Thoracic aorta (tissue), 2 donors: ENCODE measurements around the gene NASP. TPM values are rescaled to one million over a fixed set of nuclear protein-coding genes. Genes with fewer than 3 reads are reported as not detected.
A peak's percentile ranks its signal among the peaks of the same experiment; 100 is the strongest.

ENCODE experiments used
- ATAC-seq: fragments of 150-250 bp; one replicate; pipeline ENCODE4 v1.8.0; 2017; ENCODE audit warnings: low read depth; ENCODE audit not compliant: insufficient number of reproducible peaks, low FRiP score
- DNase-seq: peaks from one replicate; pipeline ENCODE4 v3.0.0-alpha.2; 2020; ENCODE audit warnings: low spot score
- H3K27ac ChIP-seq, 2 donors: fragments of 200-600 bp; sonication (generic); 1 replicate in 1 of 2; 2 replicates in 1 of 2; pipeline ENCODE4 v1.5.1; 2016; ENCODE audit warnings: mild to moderate bottlenecking in 2 of 2, moderate library complexity in 2 of 2
- H3K27me3 ChIP-seq: fragments of 200-600 bp; sonication (generic); replicated peaks from 2 replicates; pipeline ENCODE4 v1.6.0; 2016; ENCODE audit warnings: mild to moderate bottlenecking; ENCODE audit not compliant: insufficient read depth
- H3K36me3 ChIP-seq: fragments of 200-600 bp; sonication (generic); one replicate; pipeline ENCODE4 v1.5.1; 2016
- H3K4me1 ChIP-seq, 2 donors: fragments of 200-600 bp; sonication (generic); 1 replicate in 1 of 2; 2 replicates in 1 of 2; pipeline versions ENCODE4 v1.5.1 to v1.6.0; 2016; ENCODE audit warnings: low read depth in 2 of 2, mild to moderate bottlenecking in 1 of 2; ENCODE audit not compliant: control insufficient read depth in 1 of 2
- H3K4me3 ChIP-seq: fragments of 200-600 bp; sonication (generic); 2 replicates; pipeline ENCODE4 v1.5.1; 2016; ENCODE audit warnings: mild to moderate bottlenecking
- H3K9me3 ChIP-seq: fragments of 200-600 bp; sonication (generic); 2 replicates; pipeline ENCODE4 v1.5.1; 2016
- CTCF ChIP-seq: fragments of 200-600 bp; sonication (generic); IDR thresholded peaks from one replicate; pipeline ENCODE4 v1.5.1; 2019; ENCODE audit warnings: antibody characterized with exemption
- total RNA-seq, 2 donors: library from RNA; depleted of rRNA; stranded (reverse); fragments of >200 nt; gene quantifications; one replicate each; pipeline versions ENCODE4 v1.1.0 to v1.2.3, GENCODE V29; 2016

Gene NASP
- total RNA-seq, 2 donors from 2014 or later, result 34.7 to 91.4 TPM

- ATAC-seq, result no peak
- Histone ChIP-seq H3K4me1 (peaks cover 0 to 10% of the 10 kb centered on the region in 2 donors), H3K4me3 (no peak overlapping the region), H3K36me3 (peaks cover 34% of the 10 kb centered on the region), H3K9me3 (no peaks in the 10 kb centered on the region), H3K27ac (peak overlapping the region in 1 of 2 donors; percentile 6), H3K27me3 (no peaks in the 10 kb centered on the region)
- no peak for TF ChIP-seq CTCF
- no peak for DNase-seq
Observed at GRCh38 chr1:45619149-45619921, 35.5 kb downstream of the NASP start.

GRCh38 chr1:45620588-45621500, 37.0 kb downstream of the NASP start:
- Histone ChIP-seq H3K36me3 (peaks cover 23% of the 10 kb centered on the region), H3K4me1 (peaks cover 0 to 10% of the 10 kb centered on the region in 2 donors), H3K9me3 (no peaks in the 10 kb centered on the region), H3K27me3 (no peaks in the 10 kb centered on the region), H3K27ac (peak overlapping the region in 1 of 2 donors; percentile 10), H3K4me3 (no peak overlapping the region)
- ATAC-seq (no peak), DNase-seq (no peak)
- no peak for TF ChIP-seq CTCF

- Histone ChIP-seq H3K9me3 (no peaks in the 10 kb centered on the region), H3K4me3 (no peak overlapping the region), H3K27me3 (no peaks in the 10 kb centered on the region), H3K27ac (peak overlapping the region in 1 of 2 donors; percentile 25), H3K4me1 (peaks cover 0 to 10% of the 10 kb centered on the region in 2 donors), H3K36me3 (peaks cover 17% of the 10 kb centered on the region)
- no peak for DNase-seq
- TF ChIP-seq CTCF, result no peak
- ATAC-seq, result no peak
Observed at GRCh38 chr1:45621501-45621836, 37.6 kb downstream of the NASP start.

GRCh38 chr1:45621895-45622523, 38.2 kb downstream of the NASP start:
- peaks cover 12% of the 10 kb centered on the region for H3K36me3 ChIP-seq
- H3K4me3 ChIP-seq, result peak overlapping the region; percentile 63
- H3K27me3 ChIP-seq, result no peaks in the 10 kb centered on the region
- no peak for ATAC-seq
- no peak for TF ChIP-seq CTCF
- no peak for DNase-seq
- H3K9me3 ChIP-seq, result no peaks in the 10 kb centered on the region
- peaks cover 0 to 10% of the 10 kb centered on the region in 2 donors for H3K4me1 ChIP-seq
- peak overlapping the region in 1 of 2 donors; percentile 34 for H3K27ac ChIP-seq
